PC-3 (cell line): ENCODE data around the gene COPZ1. TPM values are rescaled to one million over a fixed set of nuclear protein-coding genes. Genes with fewer than 3 reads are reported as not detected.
"Not testable (repeated sequence)": the region's sequence is repeated elsewhere in the genome, so short reads cannot be mapped to it uniquely, and the experiment has no call there.

Experiments used
- ATAC-seq: fragments of 200-7000 bp; cut with Tn5 transposase; 2 replicates; pipeline ENCODE4 v1.9.1; 2020; ENCODE audit warnings: mild to moderate bottlenecking, moderate library complexity
- BruUV-seq: library from RNA; stranded (reverse); fragments of 400-500 nt; replicated peaks from 2 replicates; lab custom pipeline; 2021; lab: Mats Ljungman, UMichigan
- CTCF ChIA-PET: fragments of 300-600 bp; sonication (Branson Sonifier 250); formaldehyde crosslinking; loops from one replicate; lab custom pipeline; 2022; ENCODE audit warnings: antibody characterized with exemption; lab: Charles Lee
- POLR2A ChIA-PET: fragments of 300-600 bp; sonication (Branson Sonifier 250); formaldehyde crosslinking; loops from one replicate; lab custom pipeline; 2022; ENCODE audit warnings: antibody characterized with exemption; ENCODE audit not compliant: unreplicated experiment; lab: Charles Lee
- DNase-seq: peaks from one replicate; pipeline ENCODE4 v3.0.0-alpha.2; 2015
- H2AFZ ChIP-seq: fragments of 300-600 bp; sonication (generic); 2 replicates; pipeline ENCODE4 v1.6.0; 2016; ENCODE audit warnings: antibody characterized with exemption, low read length
- H3F3A ChIP-seq: fragments of 300-600 bp; sonication (generic); one replicate; pipeline ENCODE4 v1.6.0; 2017; ENCODE audit warnings: antibody characterized with exemption, low read length, control low read depth, mild to moderate bottlenecking; ENCODE audit not compliant: unreplicated experiment
- H3K27ac ChIP-seq: fragments of 300-600 bp; sonication (generic); 2 replicates; pipeline ENCODE4 v1.5.1; 2016; ENCODE audit warnings: mild to moderate bottlenecking, low read length
- H3K27me3 ChIP-seq: fragments of 300-600 bp; sonication (generic); 2 replicates; pipeline ENCODE4 v1.6.1; 2016; ENCODE audit warnings: low read length, mixed read lengths
- H3K36me3 ChIP-seq: fragments of 300-600 bp; sonication (generic); 2 replicates; pipeline ENCODE4 v1.6.1; 2016; ENCODE audit warnings: low read depth, mixed run types, low read length, mixed read lengths
- H3K4me1 ChIP-seq: fragments of 300-600 bp; sonication (generic); 2 replicates; pipeline ENCODE4 v1.5.1; 2016; ENCODE audit warnings: low read length; ENCODE audit not compliant: insufficient read depth
- H3K4me2 ChIP-seq: fragments of 300-600 bp; sonication (generic); 2 replicates; pipeline ENCODE4 v1.6.0; 2016; ENCODE audit warnings: low read length
- H3K4me3 ChIP-seq: fragments of 300-600 bp; sonication (generic); 2 replicates; pipeline ENCODE4 v1.5.1; 2016; ENCODE audit warnings: mild to moderate bottlenecking, low read length, mixed read lengths
- H3K79me2 ChIP-seq: fragments of 300-600 bp; sonication (generic); 2 replicates; pipeline ENCODE4 v1.6.1; 2017; ENCODE audit warnings: low read length, mixed read lengths
- H3K9ac ChIP-seq: fragments of 300-600 bp; sonication (generic); 2 replicates; pipeline ENCODE4 v1.6.0; 2016; ENCODE audit warnings: mild to moderate bottlenecking, low read length
- H3K9me2 ChIP-seq: fragments of 300-600 bp; sonication (generic); replicated peaks from 2 replicates; pipeline ENCODE4 v1.6.1; 2016; ENCODE audit warnings: mixed run types, low read length, mixed read lengths
- H3K9me3 ChIP-seq: fragments of 300-600 bp; sonication (generic); 2 replicates; pipeline ENCODE4 v1.6.1; 2016; ENCODE audit warnings: low read length, mixed read lengths
- H4K20me1 ChIP-seq: fragments of 300-600 bp; sonication (generic); 2 replicates; pipeline ENCODE4 v1.6.1; 2016; ENCODE audit warnings: low read length, mixed read lengths
- CTCF ChIP-seq: fragments of 300-600 bp; sonication (generic); conservative IDR thresholded peaks from 2 replicates; pipeline ENCODE4 v1.5.1; 2017; ENCODE audit warnings: antibody characterized with exemption, low read depth, mild to moderate bottlenecking, low read length
- EZH2 ChIP-seq: fragments of 300-600 bp; sonication (generic); IDR thresholded peaks from one replicate; pipeline ENCODE4 v1.6.1; 2017; ENCODE audit warnings: antibody characterized with exemption, mild to moderate bottlenecking, low read length; ENCODE audit not compliant: unreplicated experiment
- EZH2phosphoT487 ChIP-seq: fragments of 300-600 bp; sonication (generic); IDR thresholded peaks from 2 replicates; pipeline ENCODE4 v1.6.1; 2018; ENCODE audit warnings: mild to moderate bottlenecking, antibody characterized with exemption, low read length, borderline replicate concordance
- intact Hi-C: fragments of 100-400 bp; cut with micrococcal nuclease; formaldehyde crosslinking; loops from 2 replicates; pipeline ENCODE4 v1.9.0; 2023
- total RNA-seq: library from RNA; depleted of rRNA; stranded (reverse); fragments of >200 nt; gene quantifications from 2 replicates; pipeline ENCODE4 v1.2.3, GENCODE V29; 2014

The COPZ1 gene
- total RNA-seq, 1 experiment from 2014 or later, result 121 TPM

- ChIA-PET CTCF (interaction anchor here (0.6 kb wide), 1 partner anchor 18 kb away, joined by 16 read pairs; the partner anchor contains the start of gene COPZ1), POLR2A (interaction anchor here (0.6 kb wide), 1 partner anchor 12 kb away, joined by 4 read pairs; no protein-coding TSS in a partner anchor)
- Histone ChIP-seq H3K9me2 (no peaks in the 10 kb centered on the region), H3K9me3 (no peaks in the 10 kb centered on the region), H3F3A (no peaks in the 10 kb centered on the region), H3K36me3 (no peaks in the 10 kb centered on the region), H3K79me2 (no peaks in the 10 kb centered on the region), H3K4me1 (peaks cover 4% of the 10 kb centered on the region; the same call in 1 of the 2 replicates), H3K27me3 (no peaks in the 10 kb centered on the region), H4K20me1 (no peaks in the 10 kb centered on the region), H2AFZ (no peak overlapping the region), H3K9ac (no peak overlapping the region), H3K4me2 (no peak overlapping the region), H3K27ac (no peak overlapping the region), H3K4me3 (no peak overlapping the region)
- intact Hi-C loops, result no loop called here
- DNase-seq, result peak; percentile 50
- TF ChIP-seq EZH2 (no peak), CTCF (no peak), EZH2phosphoT487 (no peak)
- peak; percentile 35; the same call in 1 of the 2 replicates for ATAC-seq
- BruUV-seq, result no TSS peak
Observed at GRCh38 chr12:54306925-54307741, 17.8 kb upstream of the COPZ1 start.

GRCh38 chr12:54311051-54311450 lies 13.9 kb upstream of the COPZ1 start:
- Histone ChIP-seq H3K9me3 (no peaks in the 10 kb centered on the region), H4K20me1 (no peaks in the 10 kb centered on the region), H3F3A (no peaks in the 10 kb centered on the region), H3K9me2 (no peaks in the 10 kb centered on the region), H3K9ac (no peak overlapping the region), H3K36me3 (no peaks in the 10 kb centered on the region), H3K4me2 (no peak overlapping the region), H3K4me3 (no peak overlapping the region), H3K27ac (no peak overlapping the region), H3K79me2 (no peaks in the 10 kb centered on the region), H2AFZ (no peak overlapping the region), H3K27me3 (no peaks in the 10 kb centered on the region), H3K4me1 (no peaks in the 10 kb centered on the region)
- POLR2A ChIA-PET, result no interaction called here
- ATAC-seq (no peak), DNase-seq (no peak)
- BruUV-seq, result no TSS peak
- CTCF ChIA-PET, result interaction anchor here (0.7 kb wide), 1 partner anchor 15 kb away, joined by 9 read pairs; no protein-coding TSS in a partner anchor
- intact Hi-C loops, result no loop called here
- TF ChIP-seq EZH2 (no peak), EZH2phosphoT487 (no peak), CTCF (no peak)

- H3K9ac ChIP-seq, H3K4me3 ChIP-seq, POLR2A ChIA-PET: not testable (repeated sequence)
Observed at GRCh38 chr12:54312309-54312708, 12.6 kb upstream of the COPZ1 start.

More at GRCh38 chr12:54312309-54312708, 12.6 kb upstream of the COPZ1 start:
- H3K9me3 ChIP-seq, H3K4me2 ChIP-seq, H3K4me1 ChIP-seq, ATAC-seq, H3K27me3 ChIP-seq, H4K20me1 ChIP-seq, H3K36me3 ChIP-seq, H3F3A ChIP-seq, DNase-seq, H3K27ac ChIP-seq, H2AFZ ChIP-seq, H3K79me2 ChIP-seq, intact Hi-C loops, H3K9me2 ChIP-seq, BruUV-seq: not testable (repeated sequence)
- CTCF ChIA-PET, result interaction anchor here (0.7 kb wide), 1 partner anchor 76 kb away, joined by 3 read pairs; no protein-coding TSS in a partner anchor
